GM12878 (cell line): ENCODE results near the gene SNX7. TPM values are rescaled to one million over a fixed set of nuclear protein-coding genes. Genes with fewer than 3 reads are reported as not detected.

Source experiments
- ATAC-seq: fragments of 200-7000 bp; cut with Tn5 transposase; 3 replicates; pipeline ENCODE4 v1.9.1; 2020; ENCODE audit warnings: mild to moderate bottlenecking, moderate library complexity
- BruUV-seq: library from RNA; stranded (reverse); fragments of 400-500 nt; replicated peaks from 2 replicates; lab custom pipeline; 2021; lab: Mats Ljungman, UMichigan
- CTCF ChIA-PET: fragments of 300-600 bp; sonication (Branson Sonifier 250); formaldehyde crosslinking; extraction: SDS; loops from one replicate; lab custom pipeline; 2021; ENCODE audit warnings: inconsistent platforms; lab: Yijun Ruan, JAX
- POLR2A ChIA-PET: fragments of 350-600 bp; formaldehyde crosslinking; extraction: SDS; loops from one replicate; lab custom pipeline; 2021; ENCODE audit warnings: inconsistent platforms; lab: Charles Lee
- RAD21 ChIA-PET: fragments of 300-600 bp; sonication (Branson Sonifier 250); formaldehyde crosslinking; loops from one replicate; lab custom pipeline; 2023; ENCODE audit warnings: antibody characterized with exemption; ENCODE audit not compliant: unreplicated experiment; lab: Charles Lee
- SMC1A ChIA-PET: fragments of 300-600 bp; sonication (Branson Sonifier 250); formaldehyde crosslinking; loops from one replicate; lab custom pipeline; 2023; ENCODE audit not compliant: unreplicated experiment, uncharacterized antibody; lab: Charles Lee
- DNase-seq: peaks from one replicate; pipeline ENCODE4 v3.0.0-alpha.2; 2011; ENCODE audit warnings: low read depth, low spot score
- FAIRE-seq: peaks from 3 replicates; lab custom pipeline; 2011; peaks lifted over from hg19 to GRCh38; lab: Jason Lieb, UNC
- H2AFZ ChIP-seq: 2 replicates; pipeline ENCODE4 v1.6.0; 2011; ENCODE audit warnings: low read depth, low read length, control low read depth; ENCODE audit not compliant: control insufficient read depth
- H3K27ac ChIP-seq: 2 replicates; pipeline ENCODE4 v1.5.1; 2011; ENCODE audit warnings: control low read depth; ENCODE audit not compliant: control insufficient read depth, insufficient read depth
- H3K27me3 ChIP-seq, 2 experiments: replicated peaks in 1 of 2; 2 replicates each; pipeline versions ENCODE4 v1.6.0 to v1.6.1; 2011; ENCODE audit warnings: low read length in 1 of 2; ENCODE audit not compliant: control insufficient read depth in 2 of 2, insufficient read depth in 2 of 2
- H3K36me3 ChIP-seq, 2 experiments: 2 replicates each; pipeline ENCODE4 v1.5.1; 2011; ENCODE audit warnings: low read length in 1 of 2; ENCODE audit not compliant: control insufficient read depth in 2 of 2, insufficient read depth in 2 of 2
- H3K4me1 ChIP-seq: 2 replicates; pipeline ENCODE4 v1.6.1; 2011; ENCODE audit warnings: mild to moderate bottlenecking, low read length, moderate library complexity, mixed read lengths; ENCODE audit not compliant: control insufficient read depth, insufficient read depth
- H3K4me2 ChIP-seq: 2 replicates; pipeline ENCODE4 v1.6.0; 2011; ENCODE audit warnings: control low read depth; ENCODE audit not compliant: control insufficient read depth, insufficient read depth
- H3K4me3 ChIP-seq: fragments of 200-600 bp; sonication (generic); 2 replicates; pipeline ENCODE4 v1.5.1; 2016
- H3K79me2 ChIP-seq: 2 replicates; pipeline ENCODE4 v1.6.0; 2011; ENCODE audit warnings: low read length; ENCODE audit not compliant: control insufficient read depth, insufficient read depth
- H3K9ac ChIP-seq: 2 replicates; pipeline ENCODE4 v1.8.0; 2011; ENCODE audit warnings: low read length, control low read depth, mixed read lengths; ENCODE audit not compliant: control insufficient read depth, insufficient read depth
- H3K9me3 ChIP-seq: replicated peaks from 3 replicates; pipeline ENCODE4 v1.5.1; 2011; ENCODE audit warnings: mild to moderate bottlenecking, low read length; ENCODE audit not compliant: control insufficient read depth, insufficient read depth
- H4K20me1 ChIP-seq: 2 replicates; pipeline ENCODE4 v1.6.0; 2011; ENCODE audit not compliant: control insufficient read depth, insufficient read depth
- CEBPB ChIP-seq, 2 experiments: fragments of 150-350 bp in 1 of 2; IDR thresholded peaks; 2 replicates each; pipeline ENCODE4 v1.6.1; 2012 to 2014; ENCODE audit warnings: low read depth in 2 of 2, low read length in 2 of 2, borderline replicate concordance in 1 of 2, inconsistent platforms in 1 of 2
- FOS ChIP-seq: IDR thresholded peaks from 3 replicates; pipeline ENCODE4 v1.6.1; 2011; ENCODE audit warnings: borderline replicate concordance; ENCODE audit not compliant: insufficient read length; ENCODE audit errors: extremely low read depth
- FOXM1 ChIP-seq: IDR thresholded peaks from 2 replicates; pipeline ENCODE4 v1.6.1; 2012; ENCODE audit warnings: low read depth, mild to moderate bottlenecking, inconsistent platforms, low read length, moderate library complexity
- IKZF1 ChIP-seq: fragments of 450-650 bp; conservative IDR thresholded peaks from 2 replicates; pipeline ENCODE4 v1.6.1; 2017; ENCODE audit warnings: antibody characterized with exemption, mild to moderate bottlenecking
- MYC ChIP-seq: IDR thresholded peaks from 2 replicates; pipeline ENCODE4 v1.6.1; 2011; ENCODE audit warnings: mild to moderate bottlenecking, low read length, moderate library complexity, inconsistent platforms; ENCODE audit not compliant: insufficient read depth, insufficient replicate concordance, insufficient read length, severe bottlenecking
- NRF1 ChIP-seq: conservative IDR thresholded peaks from 2 replicates; pipeline ENCODE4 v1.6.1; 2011; ENCODE audit warnings: mild to moderate bottlenecking, low read depth, low read length, improper control_type of control experiment
- PML ChIP-seq: IDR thresholded peaks from 2 replicates; pipeline ENCODE4 v1.6.1; 2012; ENCODE audit warnings: low read length, inconsistent platforms
- SMAD1 ChIP-seq: fragments of 450-650 bp; IDR thresholded peaks from 2 replicates; pipeline ENCODE4 v1.6.1; 2018; ENCODE audit warnings: mild to moderate bottlenecking, low read depth; ENCODE audit not compliant: partially characterized antibody
- YY1 ChIP-seq: IDR thresholded peaks from 2 replicates; pipeline ENCODE4 v1.6.1; 2011; ENCODE audit warnings: low read depth, mild to moderate bottlenecking, low read length
- WGBS: methylation state at CpG from one replicate; pipeline ENCODE4 v1.1.6; 2016; ENCODE audit warnings: low lambda C conversion rate; ENCODE audit not compliant: insufficient replicate concordance, insufficient coverage; ENCODE audit errors: missing lambda C conversion rate; 5-methylcytosine and 5-hydroxymethylcytosine counted together
- in situ Hi-C: fragments of 300-500 bp; cut with MboI; formaldehyde crosslinking; loops from 9 replicates; pipeline ENCODE4 v1.14.3; 2018; ENCODE audit warnings: mixed read lengths
- intact Hi-C: fragments of 100-400 bp; cut with micrococcal nuclease; formaldehyde crosslinking; loops from one replicate; pipeline ENCODE4 v1.14.2; 2022; ENCODE audit not compliant: unreplicated experiment
- polyA plus RNA-seq, 11 experiments: library from polyadenylated mRNA; depleted of rRNA in 4 of 11; unstranded in 6 of 11; stranded (reverse) in 5 of 11; fragments of >200 nt; fragmentation: Nextera tagmentation in 4 of 11; fragmentation: Illumina TruSeq in 1 of 11; extraction: Ambion mirVana in 4 of 11; extraction: Trizol in 1 of 11; gene quantifications; 1 replicate in 1 of 11; 2 replicates in 10 of 11; pipeline versions ENCODE4 v1.2.1 to v1.2.3, GENCODE V29; 2011 to 2016; ENCODE audit warnings: inconsistent platforms in 2 of 11, missing spikeins in 2 of 11, low read depth in 1 of 11
- total RNA-seq, 4 experiments: library from RNA; depleted of rRNA in 3 of 4; stranded (reverse); fragments of >200 nt in 3 of 4; fragmentation: Illumina TruSeq in 1 of 4; extraction: Trizol in 1 of 4; gene quantifications; 2 replicates each; pipeline versions ENCODE4 v1.2.1 to v1.2.3, GENCODE V29; 2013 to 2021
- TF ChIP-seq, protein P1 (sequence below): fragments of 450-650 bp; IDR thresholded peaks from 2 replicates; pipeline ENCODE4 v1.6.1; 2018; ENCODE audit warnings: borderline replicate concordance, mild to moderate bottlenecking; ENCODE audit not compliant: partially characterized antibody
- TF ChIP-seq, protein P2 (sequence below): fragments of 450-650 bp; IDR thresholded peaks from 2 replicates; pipeline ENCODE4 v1.6.1; 2016; ENCODE audit warnings: mild to moderate bottlenecking
- TF ChIP-seq, protein P3 (sequence below): fragments of 150-350 bp; IDR thresholded peaks from 2 replicates; pipeline ENCODE4 v1.6.1; 2016; ENCODE audit warnings: low read depth, low read length
- TF ChIP-seq, protein P4 (sequence below): IDR thresholded peaks from 2 replicates; pipeline ENCODE4 v1.6.1; 2012; ENCODE audit warnings: low read depth, low read length, improper control_type of control experiment
- TF ChIP-seq, protein P5 (sequence below): IDR thresholded peaks from 2 replicates; pipeline ENCODE4 v1.6.1; 2011; ENCODE audit warnings: low read depth, low read length, improper control_type of control experiment, borderline replicate concordance

Gene SNX7
- total and polyA plus RNA-seq, 10 of the 15 experiments (the other 5 are each of a cell fraction or from before 2014, with no cell fraction given) = 0.23 to 0.82 (median 0.34) TPM

DNA sequence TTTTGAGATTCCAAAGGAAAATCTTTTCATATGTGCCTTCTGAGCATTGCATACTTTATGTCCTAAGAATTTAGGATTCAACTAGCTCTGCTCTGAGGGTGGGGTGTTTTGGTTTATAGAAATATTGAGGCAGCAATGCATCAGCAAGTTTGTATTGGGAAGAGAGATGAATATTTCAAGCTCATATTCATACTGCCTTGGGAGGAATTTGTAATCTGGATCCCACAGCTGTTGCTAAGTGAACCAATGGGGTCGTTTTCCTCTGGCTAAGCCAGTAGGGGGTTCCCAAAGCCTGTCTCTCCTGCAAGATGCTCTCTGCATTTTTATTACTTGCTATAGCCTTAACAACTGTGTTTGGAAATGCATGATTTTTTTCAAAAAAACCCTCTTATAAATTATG lies 130.6 kb downstream of the SNX7 start:
- Histone ChIP-seq H3K27ac (no peak overlapping the region), H2AFZ (no peak overlapping the region), H3K9ac (no peak overlapping the region), H4K20me1 (no peaks in the 10 kb centered on the region), H3K4me1 (no peaks in the 10 kb centered on the region), H3K9me3 (no peaks in the 10 kb centered on the region), H3K27me3 (peaks cover 0 to 2% of the 10 kb centered on the region in 2 experiments; a peak in 1 of 4 replicates), H3K4me2 (no peak overlapping the region), H3K79me2 (no peaks in the 10 kb centered on the region), H3K36me3 (no peaks in the 10 kb centered on the region), H3K4me3 (no peak overlapping the region)
- in situ Hi-C loops = loop anchor here (25.0 kb wide), 1 partner anchor 695 kb away; no protein-coding TSS in a partner anchor
- intact Hi-C loops = no loop called here
- DNase-seq = no peak
- ChIA-PET SMC1A (interaction anchor here (0.6 to 2.5 kb wide), 2 partner anchors 148 to 367 kb away, joined by 3 to 9 read pairs; no protein-coding TSS in a partner anchor), POLR2A (no interaction called here), RAD21 (no interaction called here), CTCF (interaction anchor here (4.3 kb wide), 1 partner anchor 689 kb away, joined by 34 read pairs; no protein-coding TSS in a partner anchor)
- BruUV-seq = no TSS peak
- ATAC-seq = no peak
- FAIRE-seq = no peak
- WGBS = 0% methylated on average over 1 of the region's 1 CpG
- TF ChIP-seq, protein P1, sequence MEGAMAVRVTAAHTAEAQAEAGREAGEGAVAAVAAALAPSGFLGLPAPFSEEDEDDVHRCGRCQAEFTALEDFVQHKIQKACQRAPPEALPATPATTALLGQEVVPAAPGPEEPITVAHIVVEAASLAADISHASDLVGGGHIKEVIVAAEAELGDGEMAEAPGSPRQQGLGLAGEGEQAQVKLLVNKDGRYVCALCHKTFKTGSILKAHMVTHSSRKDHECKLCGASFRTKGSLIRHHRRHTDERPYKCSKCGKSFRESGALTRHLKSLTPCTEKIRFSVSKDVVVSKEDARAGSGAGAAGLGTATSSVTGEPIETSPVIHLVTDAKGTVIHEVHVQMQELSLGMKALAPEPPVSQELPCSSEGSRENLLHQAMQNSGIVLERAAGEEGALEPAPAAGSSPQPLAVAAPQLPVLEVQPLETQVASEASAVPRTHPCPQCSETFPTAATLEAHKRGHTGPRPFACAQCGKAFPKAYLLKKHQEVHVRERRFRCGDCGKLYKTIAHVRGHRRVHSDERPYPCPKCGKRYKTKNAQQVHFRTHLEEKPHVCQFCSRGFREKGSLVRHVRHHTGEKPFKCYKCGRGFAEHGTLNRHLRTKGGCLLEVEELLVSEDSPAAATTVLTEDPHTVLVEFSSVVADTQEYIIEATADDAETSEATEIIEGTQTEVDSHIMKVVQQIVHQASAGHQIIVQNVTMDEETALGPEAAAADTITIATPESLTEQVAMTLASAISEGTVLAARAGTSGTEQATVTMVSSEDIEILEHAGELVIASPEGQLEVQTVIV = no peak
- TF ChIP-seq FOXM1 (no peak), MYC (no peak), CEBPB (IDR thresholded peaks at IDR 0.05; ENCODE audit: borderline replicate concordance in 1 of 2, low read depth in 2 of 2, low read length in 2 of 2) (no peak), NRF1 (no peak), YY1 (no peak), FOS (no peak), PML (no peak), IKZF1 (no peak), SMAD1 (no peak)
- TF ChIP-seq, protein P2, sequence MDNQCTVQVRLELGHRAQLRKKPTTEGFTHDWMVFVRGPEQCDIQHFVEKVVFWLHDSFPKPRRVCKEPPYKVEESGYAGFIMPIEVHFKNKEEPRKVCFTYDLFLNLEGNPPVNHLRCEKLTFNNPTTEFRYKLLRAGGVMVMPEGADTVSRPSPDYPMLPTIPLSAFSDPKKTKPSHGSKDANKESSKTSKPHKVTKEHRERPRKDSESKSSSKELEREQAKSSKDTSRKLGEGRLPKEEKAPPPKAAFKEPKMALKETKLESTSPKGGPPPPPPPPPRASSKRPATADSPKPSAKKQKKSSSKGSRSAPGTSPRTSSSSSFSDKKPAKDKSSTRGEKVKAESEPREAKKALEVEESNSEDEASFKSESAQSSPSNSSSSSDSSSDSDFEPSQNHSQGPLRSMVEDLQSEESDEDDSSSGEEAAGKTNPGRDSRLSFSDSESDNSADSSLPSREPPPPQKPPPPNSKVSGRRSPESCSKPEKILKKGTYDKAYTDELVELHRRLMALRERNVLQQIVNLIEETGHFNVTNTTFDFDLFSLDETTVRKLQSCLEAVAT = no peak
- TF ChIP-seq, protein P3, sequence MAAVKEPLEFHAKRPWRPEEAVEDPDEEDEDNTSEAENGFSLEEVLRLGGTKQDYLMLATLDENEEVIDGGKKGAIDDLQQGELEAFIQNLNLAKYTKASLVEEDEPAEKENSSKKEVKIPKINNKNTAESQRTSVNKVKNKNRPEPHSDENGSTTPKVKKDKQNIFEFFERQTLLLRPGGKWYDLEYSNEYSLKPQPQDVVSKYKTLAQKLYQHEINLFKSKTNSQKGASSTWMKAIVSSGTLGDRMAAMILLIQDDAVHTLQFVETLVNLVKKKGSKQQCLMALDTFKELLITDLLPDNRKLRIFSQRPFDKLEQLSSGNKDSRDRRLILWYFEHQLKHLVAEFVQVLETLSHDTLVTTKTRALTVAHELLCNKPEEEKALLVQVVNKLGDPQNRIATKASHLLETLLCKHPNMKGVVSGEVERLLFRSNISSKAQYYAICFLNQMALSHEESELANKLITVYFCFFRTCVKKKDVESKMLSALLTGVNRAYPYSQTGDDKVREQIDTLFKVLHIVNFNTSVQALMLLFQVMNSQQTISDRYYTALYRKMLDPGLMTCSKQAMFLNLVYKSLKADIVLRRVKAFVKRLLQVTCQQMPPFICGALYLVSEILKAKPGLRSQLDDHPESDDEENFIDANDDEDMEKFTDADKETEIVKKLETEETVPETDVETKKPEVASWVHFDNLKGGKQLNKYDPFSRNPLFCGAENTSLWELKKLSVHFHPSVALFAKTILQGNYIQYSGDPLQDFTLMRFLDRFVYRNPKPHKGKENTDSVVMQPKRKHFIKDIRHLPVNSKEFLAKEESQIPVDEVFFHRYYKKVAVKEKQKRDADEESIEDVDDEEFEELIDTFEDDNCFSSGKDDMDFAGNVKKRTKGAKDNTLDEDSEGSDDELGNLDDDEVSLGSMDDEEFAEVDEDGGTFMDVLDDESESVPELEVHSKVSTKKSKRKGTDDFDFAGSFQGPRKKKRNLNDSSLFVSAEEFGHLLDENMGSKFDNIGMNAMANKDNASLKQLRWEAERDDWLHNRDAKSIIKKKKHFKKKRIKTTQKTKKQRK = no peak
- TF ChIP-seq, protein P4, sequence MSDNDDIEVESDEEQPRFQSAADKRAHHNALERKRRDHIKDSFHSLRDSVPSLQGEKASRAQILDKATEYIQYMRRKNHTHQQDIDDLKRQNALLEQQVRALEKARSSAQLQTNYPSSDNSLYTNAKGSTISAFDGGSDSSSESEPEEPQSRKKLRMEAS = no peak
- TF ChIP-seq, protein P5, sequence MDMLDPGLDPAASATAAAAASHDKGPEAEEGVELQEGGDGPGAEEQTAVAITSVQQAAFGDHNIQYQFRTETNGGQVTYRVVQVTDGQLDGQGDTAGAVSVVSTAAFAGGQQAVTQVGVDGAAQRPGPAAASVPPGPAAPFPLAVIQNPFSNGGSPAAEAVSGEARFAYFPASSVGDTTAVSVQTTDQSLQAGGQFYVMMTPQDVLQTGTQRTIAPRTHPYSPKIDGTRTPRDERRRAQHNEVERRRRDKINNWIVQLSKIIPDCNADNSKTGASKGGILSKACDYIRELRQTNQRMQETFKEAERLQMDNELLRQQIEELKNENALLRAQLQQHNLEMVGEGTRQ = no peak
